GM13976 (cell line): Measurements from ENCODE around the gene C4BPB.

Experiments used
- DNase-seq: peaks from one replicate; pipeline ENCODE4 v3.0.0; 2012; ENCODE audit warnings: low spot score
- CTCF ChIP-seq: IDR thresholded peaks from 2 replicates; pipeline ENCODE4 v1.5.1; 2012; ENCODE audit warnings: borderline replicate concordance, mild to moderate bottlenecking; ENCODE audit not compliant: insufficient read depth; ENCODE audit errors: extremely low read depth, missing control alignments, control extremely low read depth
- in situ Hi-C: fragments of 300-500 bp; cut with MboI; formaldehyde crosslinking; loops from one replicate; pipeline ENCODE4 v1.12.0; 2022; ENCODE audit warnings: low sequenced_read_pairs, mixed read lengths, inconsistent platforms; ENCODE audit not compliant: unreplicated experiment

The C4BPB gene

GRCh38 chr1:207060596-207060995 lies 28.1 kb upstream of the C4BPB start:
- no peak for TF ChIP-seq CTCF
- in situ Hi-C loops: no loop called here
- no peak for DNase-seq

GRCh38 chr1:207062058-207062457 lies 26.6 kb upstream of the C4BPB start:
- TF ChIP-seq CTCF: no peak
- in situ Hi-C loops: no loop called here
- DNase-seq: no peak

GRCh38 chr1:207063014-207063413 lies 25.6 kb upstream of the C4BPB start:
- no peak for TF ChIP-seq CTCF
- in situ Hi-C loops: no loop called here
- DNase-seq: no peak

GRCh38 chr1:207064561-207064960 lies 24.1 kb upstream of the C4BPB start:
- in situ Hi-C loops: no loop called here
- no peak for TF ChIP-seq CTCF
- no peak for DNase-seq

- no peak for DNase-seq
- in situ Hi-C loops: no loop called here
- TF ChIP-seq CTCF: no peak
Measured at GRCh38 chr1:207067185-207067584, 21.5 kb upstream of the C4BPB start.

GRCh38 chr1:207067665-207068064 lies 21.0 kb upstream of the C4BPB start:
- no peak for DNase-seq
- in situ Hi-C loops: no loop called here
- no peak for TF ChIP-seq CTCF

- in situ Hi-C loops: no loop called here
- DNase-seq: no peak
- no peak for TF ChIP-seq CTCF
Measured at GRCh38 chr1:207069061-207069460, 19.6 kb upstream of the C4BPB start.
